Ishikawa (cell line): Measurements from ENCODE around the gene PAPPA.

Experiments used
- CEBPB ChIP-seq: IDR thresholded peaks from 2 replicates; pipeline ENCODE4 v1.6.1; 2012
- CREB1 ChIP-seq: IDR thresholded peaks from 2 replicates; pipeline ENCODE4 v1.6.1; 2012; ENCODE audit warnings: low read depth
- EGR1 ChIP-seq: IDR thresholded peaks from 2 replicates; pipeline ENCODE4 v1.6.1; 2012
- EP300 ChIP-seq: IDR thresholded peaks from 2 replicates; pipeline ENCODE4 v1.6.1; 2012; ENCODE audit warnings: borderline replicate concordance
- FOXM1 ChIP-seq: IDR thresholded peaks from 2 replicates; pipeline ENCODE4 v1.6.1; 2012; ENCODE audit warnings: low read depth, borderline replicate concordance
- NFIC ChIP-seq: IDR thresholded peaks from 2 replicates; pipeline ENCODE4 v1.6.1; 2012
- RAD21 ChIP-seq: IDR thresholded peaks from 2 replicates; pipeline ENCODE4 v1.6.1; 2012; ENCODE audit warnings: low read depth
- TAF1 ChIP-seq: IDR thresholded peaks from 2 replicates; pipeline ENCODE4 v1.6.1; 2012; ENCODE audit warnings: low read depth, mild to moderate bottlenecking
- TCF12 ChIP-seq: IDR thresholded peaks from 2 replicates; pipeline ENCODE4 v1.6.1; 2012; ENCODE audit warnings: low read depth
- TEAD4 ChIP-seq: IDR thresholded peaks from 2 replicates; pipeline ENCODE4 v1.6.1; 2012
- YY1 ChIP-seq: IDR thresholded peaks from 2 replicates; pipeline ENCODE4 v1.6.1; 2012; ENCODE audit warnings: low read depth
- ZBTB7A ChIP-seq: IDR thresholded peaks from 2 replicates; pipeline ENCODE4 v1.6.1; 2012; ENCODE audit warnings: low read depth
- TF ChIP-seq, protein P1 (sequence below): IDR thresholded peaks from 2 replicates; pipeline ENCODE4 v1.6.1; 2012; ENCODE audit warnings: low read depth, mild to moderate bottlenecking
- TF ChIP-seq, protein P2 (sequence below): IDR thresholded peaks from 2 replicates; pipeline ENCODE4 v1.6.1; 2012
- TF ChIP-seq, protein P3 (sequence below): IDR thresholded peaks from 2 replicates; pipeline ENCODE4 v1.6.1; 2012

The PAPPA gene

DNA sequence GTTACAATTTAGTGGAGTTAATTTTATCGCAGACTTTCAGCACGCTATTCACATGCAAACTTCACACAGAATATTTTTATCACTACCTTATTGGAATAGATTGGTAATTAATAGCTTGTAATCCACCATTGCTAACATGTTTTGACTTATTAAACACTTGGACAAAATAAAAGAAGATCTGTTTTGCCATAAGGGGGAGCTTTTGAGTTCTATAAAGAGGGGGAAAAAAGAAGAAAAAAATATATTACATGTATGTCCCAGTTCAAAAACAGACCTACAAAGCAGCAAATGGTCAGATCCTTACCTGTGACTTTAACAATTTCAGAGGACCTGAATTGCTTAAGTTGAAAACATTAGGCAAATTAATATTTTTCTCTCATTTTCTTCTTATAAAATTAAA lies 1.2 kb upstream of the PAPPA start:
- TF ChIP-seq YY1 (no peak), FOXM1 (no peak), CREB1 (no peak), EGR1 (no peak), NFIC (no peak), TCF12 (no peak), RAD21 (no peak), ZBTB7A (no peak), TEAD4 (no peak), EP300 (no peak), TAF1 (no peak), CEBPB (no peak)
- TF ChIP-seq, protein P1, sequence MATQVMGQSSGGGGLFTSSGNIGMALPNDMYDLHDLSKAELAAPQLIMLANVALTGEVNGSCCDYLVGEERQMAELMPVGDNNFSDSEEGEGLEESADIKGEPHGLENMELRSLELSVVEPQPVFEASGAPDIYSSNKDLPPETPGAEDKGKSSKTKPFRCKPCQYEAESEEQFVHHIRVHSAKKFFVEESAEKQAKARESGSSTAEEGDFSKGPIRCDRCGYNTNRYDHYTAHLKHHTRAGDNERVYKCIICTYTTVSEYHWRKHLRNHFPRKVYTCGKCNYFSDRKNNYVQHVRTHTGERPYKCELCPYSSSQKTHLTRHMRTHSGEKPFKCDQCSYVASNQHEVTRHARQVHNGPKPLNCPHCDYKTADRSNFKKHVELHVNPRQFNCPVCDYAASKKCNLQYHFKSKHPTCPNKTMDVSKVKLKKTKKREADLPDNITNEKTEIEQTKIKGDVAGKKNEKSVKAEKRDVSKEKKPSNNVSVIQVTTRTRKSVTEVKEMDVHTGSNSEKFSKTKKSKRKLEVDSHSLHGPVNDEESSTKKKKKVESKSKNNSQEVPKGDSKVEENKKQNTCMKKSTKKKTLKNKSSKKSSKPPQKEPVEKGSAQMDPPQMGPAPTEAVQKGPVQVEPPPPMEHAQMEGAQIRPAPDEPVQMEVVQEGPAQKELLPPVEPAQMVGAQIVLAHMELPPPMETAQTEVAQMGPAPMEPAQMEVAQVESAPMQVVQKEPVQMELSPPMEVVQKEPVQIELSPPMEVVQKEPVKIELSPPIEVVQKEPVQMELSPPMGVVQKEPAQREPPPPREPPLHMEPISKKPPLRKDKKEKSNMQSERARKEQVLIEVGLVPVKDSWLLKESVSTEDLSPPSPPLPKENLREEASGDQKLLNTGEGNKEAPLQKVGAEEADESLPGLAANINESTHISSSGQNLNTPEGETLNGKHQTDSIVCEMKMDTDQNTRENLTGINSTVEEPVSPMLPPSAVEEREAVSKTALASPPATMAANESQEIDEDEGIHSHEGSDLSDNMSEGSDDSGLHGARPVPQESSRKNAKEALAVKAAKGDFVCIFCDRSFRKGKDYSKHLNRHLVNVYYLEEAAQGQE, result no peak
- TF ChIP-seq, protein P2, sequence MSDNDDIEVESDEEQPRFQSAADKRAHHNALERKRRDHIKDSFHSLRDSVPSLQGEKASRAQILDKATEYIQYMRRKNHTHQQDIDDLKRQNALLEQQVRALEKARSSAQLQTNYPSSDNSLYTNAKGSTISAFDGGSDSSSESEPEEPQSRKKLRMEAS, result no peak
- TF ChIP-seq, protein P3, sequence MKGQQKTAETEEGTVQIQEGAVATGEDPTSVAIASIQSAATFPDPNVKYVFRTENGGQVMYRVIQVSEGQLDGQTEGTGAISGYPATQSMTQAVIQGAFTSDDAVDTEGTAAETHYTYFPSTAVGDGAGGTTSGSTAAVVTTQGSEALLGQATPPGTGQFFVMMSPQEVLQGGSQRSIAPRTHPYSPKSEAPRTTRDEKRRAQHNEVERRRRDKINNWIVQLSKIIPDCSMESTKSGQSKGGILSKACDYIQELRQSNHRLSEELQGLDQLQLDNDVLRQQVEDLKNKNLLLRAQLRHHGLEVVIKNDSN, result no peak

DNA sequence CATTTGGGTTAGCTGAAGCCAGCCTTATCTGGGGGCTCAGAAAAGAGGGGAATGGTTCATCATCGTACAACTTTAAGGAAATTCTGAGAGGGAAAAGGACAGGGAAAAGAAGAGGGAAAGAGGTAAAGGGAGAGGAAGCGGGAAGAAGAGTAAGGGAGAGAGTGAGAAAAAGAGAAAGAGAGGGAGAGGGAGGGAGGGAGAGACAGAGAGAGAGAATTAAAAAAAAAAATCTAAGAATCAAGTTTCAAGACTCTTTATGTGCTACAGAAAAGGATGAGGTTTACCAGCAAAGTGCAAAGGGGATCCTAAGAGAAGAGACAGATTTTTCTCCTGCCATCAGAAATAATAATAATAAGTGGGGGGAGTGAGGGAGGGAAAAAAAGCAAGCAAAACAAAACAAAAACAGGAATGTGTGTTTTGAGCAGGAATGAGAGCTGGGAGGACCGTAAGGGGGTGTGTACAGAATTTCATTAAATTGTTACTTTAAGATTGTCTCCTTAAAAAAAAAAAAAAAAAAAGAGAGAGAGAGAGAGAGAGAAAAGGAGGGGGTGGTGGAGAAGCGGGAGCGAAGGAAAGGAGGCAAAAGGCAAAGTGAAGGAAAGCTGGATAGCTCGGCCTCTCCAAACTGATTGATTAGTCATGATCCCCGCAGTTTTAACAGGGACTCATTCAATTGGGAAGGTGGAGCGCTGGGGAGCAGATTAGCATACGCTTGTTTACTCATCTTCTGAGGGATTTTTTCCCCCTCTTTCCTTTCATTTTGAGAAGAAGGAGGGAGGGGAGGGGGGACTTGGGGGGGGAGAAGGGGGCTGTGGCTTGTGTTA lies 438 bp upstream of the PAPPA start:
- TF ChIP-seq NFIC, result no peak
- no peak for TF ChIP-seq TAF1

DNA sequence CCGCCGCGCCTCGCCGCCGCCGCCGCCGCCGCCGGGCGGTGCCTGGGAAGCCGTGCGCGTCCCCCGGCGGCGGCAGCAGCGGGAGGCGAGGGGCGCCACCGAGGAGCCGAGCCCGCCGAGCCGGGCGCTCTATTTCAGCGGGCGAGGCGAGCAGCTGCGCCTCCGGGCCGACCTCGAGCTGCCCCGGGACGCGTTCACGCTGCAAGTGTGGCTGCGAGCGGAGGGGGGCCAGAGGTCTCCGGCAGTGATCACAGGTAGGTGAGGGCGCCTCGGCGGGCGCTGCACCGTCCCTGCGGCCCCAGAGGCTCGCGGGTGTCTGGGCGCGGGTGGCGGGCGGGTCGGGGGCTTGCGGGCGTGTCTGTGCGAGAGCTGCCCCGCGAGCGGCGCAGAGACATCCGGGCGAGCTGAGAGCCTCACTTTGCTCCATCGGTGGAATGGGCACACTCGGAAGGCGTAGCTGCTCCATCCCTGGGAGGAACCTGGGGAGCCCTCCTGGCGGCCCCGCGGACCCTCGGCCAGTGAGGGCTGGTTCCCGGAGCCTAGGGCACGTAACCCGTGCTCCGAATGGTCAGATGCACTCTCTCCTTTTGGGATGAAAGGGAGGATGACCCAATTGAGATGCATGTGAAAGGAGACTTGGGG lies 864 bp downstream of the PAPPA start:
- TF ChIP-seq, protein P1, result no peak
- TF ChIP-seq, protein P3, result no peak
- TF ChIP-seq RAD21 (no peak), CEBPB (no peak), NFIC (no peak), YY1 (no peak), TAF1 (no peak)

DNA sequence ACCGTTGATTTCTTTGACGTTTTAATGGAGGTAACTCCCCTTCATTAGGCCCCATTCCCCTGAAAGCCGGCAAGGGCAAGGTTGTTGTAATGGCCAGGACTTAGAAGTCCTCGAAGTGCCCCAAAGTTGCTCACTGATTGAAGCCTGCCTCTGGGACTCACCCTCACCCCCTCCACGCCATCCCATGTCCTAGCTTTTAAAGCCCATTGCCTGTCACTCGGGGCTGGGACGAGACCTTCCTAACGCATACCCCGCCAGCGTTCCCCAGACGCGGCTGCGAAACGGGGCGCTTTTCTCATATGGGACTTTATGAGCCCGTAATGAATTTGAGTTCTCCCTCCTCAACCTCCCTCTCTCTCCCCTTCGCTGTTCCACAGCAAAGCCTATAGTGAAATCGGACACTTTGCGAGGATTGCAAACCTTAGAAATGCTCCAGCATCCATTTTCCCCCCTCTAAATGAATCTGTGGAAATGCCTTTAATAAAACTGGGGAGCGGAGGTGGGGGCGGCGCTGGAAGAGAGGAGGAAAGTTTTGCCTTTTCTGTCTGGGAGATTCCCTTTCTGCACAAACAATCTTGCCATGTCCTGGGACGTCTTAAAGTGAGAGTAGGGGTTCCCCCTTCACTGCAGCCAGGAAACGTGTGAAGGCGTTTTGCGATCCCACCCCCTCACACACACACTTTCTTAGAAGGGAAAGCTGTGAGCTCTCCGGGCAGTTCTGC lies 1.5 kb downstream of the PAPPA start:
- TF ChIP-seq, protein P2, result no peak
- TF ChIP-seq RAD21, result no peak
- no peak for TF ChIP-seq FOXM1
- no peak for TF ChIP-seq EGR1
- TF ChIP-seq ZBTB7A, result no peak
- TF ChIP-seq, protein P1, result no peak
- no peak for TF ChIP-seq NFIC
- TF ChIP-seq, protein P3, result no peak
- no peak for TF ChIP-seq CEBPB
- no peak for TF ChIP-seq TCF12
- TF ChIP-seq TEAD4, result no peak
